Adrenal gland (tissue), 12 donors: Measurements from ENCODE around the gene PALM. TPM values are rescaled to one million over a fixed set of nuclear protein-coding genes. Genes with fewer than 3 reads are reported as not detected.

Experiments used
- DNase-seq, 7 donors: peaks; one replicate each; pipeline ENCODE4 v3.0.0-alpha.2; 2019 to 2020
- H3K27ac ChIP-seq, 5 donors: fragments of 200-600 bp; sonication (generic) in 4 of 5; 1 replicate in 3 of 5; 2 replicates in 2 of 5; pipeline versions ENCODE4 v1.5.1 to v1.8.0; 2016 to 2020; ENCODE audit warnings: mild to moderate bottlenecking in 1 of 5
- H3K27me3 ChIP-seq: fragments of 200-600 bp; 2 replicates; pipeline ENCODE4 v1.8.0; 2021
- H3K36me3 ChIP-seq, 2 donors: fragments of 200-600 bp; replicated peaks in 1 of 2; 1 replicate in 1 of 2; 2 replicates in 1 of 2; pipeline versions ENCODE4 v1.5.1 to v1.8.0; 2018 to 2022
- H3K4me1 ChIP-seq, 2 donors: fragments of 200-600 bp; replicated peaks in 1 of 2; 1 replicate in 1 of 2; 2 replicates in 1 of 2; pipeline versions ENCODE4 v1.5.1 to v1.8.0; 2018 to 2021
- H3K4me3 ChIP-seq, 4 donors: fragments of 200-600 bp; sonication (generic) in 3 of 4; one replicate each; pipeline ENCODE4 v1.5.1; 2016 to 2018
- H3K9me3 ChIP-seq, 3 donors: fragments of 200-600 bp; sonication (generic) in 1 of 3; replicated peaks in 1 of 3; 1 replicate in 2 of 3; 2 replicates in 1 of 3; pipeline versions ENCODE4 v1.5.1 to v1.8.0; 2016 to 2021
- CTCF ChIP-seq, 6 experiments: fragments of 450-650 bp in 4 of 6; fragments of 200-600 bp in 2 of 6; sonication (generic) in 1 of 6; IDR thresholded peaks; 1 replicate in 5 of 6; 2 replicates in 1 of 6; pipeline versions ENCODE4 v1.5.1 to v1.8.0; 2016 to 2021; ENCODE audit warnings: antibody characterized with exemption in 6 of 6, mild to moderate bottlenecking in 2 of 6, moderate library complexity in 1 of 6
- POLR2A ChIP-seq, 2 donors: fragments of 450-650 bp; IDR thresholded peaks; one replicate each; pipeline ENCODE4 v1.6.1; 2017; ENCODE audit warnings: antibody characterized with exemption in 2 of 2, mild to moderate bottlenecking in 2 of 2, moderate library complexity in 1 of 2
- WGBS, 4 donors: extraction: QIAGEN DNeasy Blood & Tissue Kit in 2 of 4; methylation state at CpG; one replicate each; pipeline versions ENCODE4 v1.1.5 to v1.1.7; 2013 to 2017; 5-methylcytosine and 5-hydroxymethylcytosine counted together
- intact Hi-C, 2 donors: fragments of 100-400 bp; cut with DNase I; formaldehyde crosslinking; loops; one replicate each; pipeline versions ENCODE4 v1.14.1 to v1.15.0; 2022 to 2023
- polyA plus RNA-seq, 3 donors: library from polyadenylated mRNA; stranded (reverse); fragments of 200-250 nt in 2 of 3; fragments of 350-450 nt in 1 of 3; fragmentation: Illumina TruSeq in 1 of 3; extraction: RNeasy Lipid Tissue Mini Kit (QIAGEN cat#74804) in 1 of 3; gene quantifications; one replicate each; pipeline ENCODE4 v1.2.3, GENCODE V29; 2013 to 2014
- total RNA-seq, 9 donors: library from RNA; depleted of rRNA in 4 of 9; stranded (reverse); fragments of >200 nt in 4 of 9; fragments of 120-200 nt in 1 of 9; fragmentation: NEBNext Ultra II Directional in 1 of 9; extraction: Animal tissue kit (Norgen Biotek cat#: 25700) in 1 of 9; gene quantifications; one replicate each; pipeline versions ENCODE4 v1.1.0 to v1.2.4, GENCODE V29; 2013 to 2023
- donor health status: healthy with polysubstance abuse.
- donor health status: Bipolar disorder and iron deficiency.
- donor health status: DM: yes; HTN: yes; CAD: no.
- donor health status: DM: no; HTN: no; CAD: no.
- donor health status: DM: no; HTN: no; CAD: no.
- donor health status: DM: yes; HTN: yes; CAD: no.

PALM gene
- total and polyA plus RNA-seq, 12 donors = 3.9 to 72.2 (median 50.1) TPM

GRCh38 chr19:778910-779653 is 70.3 kb downstream of the PALM start:
- no peaks in the 10 kb centered on the region for H3K36me3 ChIP-seq
- intact Hi-C loops = loop anchor here (10.0 kb wide), 2 partner anchors 76 to 216 kb away; partner anchors contain the start of genes CFD (in 1 of the 2) and ELANE (in 1 of the 2)
- H3K4me3 ChIP-seq = no peak overlapping the region
- no peaks in the 10 kb centered on the region for H3K4me1 ChIP-seq
- H3K27ac ChIP-seq = peak overlapping the region in 2 of 5 donors; percentile 71 to 88
- no peaks in the 10 kb centered on the region for H3K9me3 ChIP-seq
- peak in 6 of 7 donors; percentile 60 to 78 (median 74) for DNase-seq
- H3K27me3 ChIP-seq = no peaks in the 10 kb centered on the region
- no peak for TF ChIP-seq POLR2A (IDR thresholded peaks at IDR 0.05)
- no peak for TF ChIP-seq CTCF (IDR thresholded peaks at IDR 0.05)
- 54 to 75% (median 58%) methylated on average over 28 to 36 of the region's 36 CpGs for WGBS, 4 donors

GRCh38 chr19:780935-781334 is 72.2 kb downstream of the PALM start:
- TF ChIP-seq CTCF (IDR thresholded peaks at IDR 0.05) (no peak), POLR2A (IDR thresholded peaks at IDR 0.05) (no peak)
- no peaks in the 10 kb centered on the region for H3K36me3 ChIP-seq
- H3K4me3 ChIP-seq = no peak overlapping the region
- 76 to 82% (median 80%) methylated on average over 1 to 15 of the region's 15 CpGs for WGBS, 4 donors
- intact Hi-C loops = no loop called here
- H3K9me3 ChIP-seq = no peaks in the 10 kb centered on the region
- H3K27me3 ChIP-seq = no peaks in the 10 kb centered on the region
- no peaks in the 10 kb centered on the region for H3K4me1 ChIP-seq
- no peak for DNase-seq
- H3K27ac ChIP-seq = peak overlapping the region in 1 of 5 donors; percentile 68

GRCh38 chr19:781800-782184 is 73.1 kb downstream of the PALM start:
- no peak for DNase-seq
- Histone ChIP-seq H3K27me3 (no peaks in the 10 kb centered on the region), H3K27ac (peak overlapping the region in 3 of 5 donors; percentile 60 to 85 (median 68)), H3K4me1 (no peaks in the 10 kb centered on the region), H3K9me3 (no peaks in the 10 kb centered on the region), H3K36me3 (no peaks in the 10 kb centered on the region), H3K4me3 (no peak overlapping the region)
- intact Hi-C loops = no loop called here
- WGBS, 4 donors = 80 to 90% (median 84%) methylated on average over 13 to 19 of the region's 19 CpGs
- TF ChIP-seq POLR2A (IDR thresholded peaks at IDR 0.05) = no peak
- TF ChIP-seq CTCF (IDR thresholded peaks at IDR 0.05) = no peak

- H3K9me3 ChIP-seq = no peaks in the 10 kb centered on the region
- H3K4me3 ChIP-seq = peak overlapping the region in 1 of 4 donors; percentile 39
- H3K27ac ChIP-seq = peak overlapping the region in 3 of 5 donors; percentile 60 to 85 (median 68)
- no peaks in the 10 kb centered on the region for H3K27me3 ChIP-seq
- DNase-seq = peak in 1 of 7 donors; percentile 44
- 37 to 52% (median 42%) methylated on average over 25 to 29 of the region's 29 CpGs for WGBS, 4 donors
- TF ChIP-seq POLR2A (IDR thresholded peaks at IDR 0.05) = no peak
- TF ChIP-seq CTCF (IDR thresholded peaks at IDR 0.05) = no peak
- intact Hi-C loops = no loop called here
- H3K4me1 ChIP-seq = no peaks in the 10 kb centered on the region
- no peaks in the 10 kb centered on the region for H3K36me3 ChIP-seq
These were observed 73.6 kb downstream of the PALM start for GRCh38 chr19:782185-782877.
